ENCODE measurements around the gene NKAIN4.
A peak's percentile ranks its signal among the peaks of the same experiment; 100 is the strongest.

NKAIN4 gene

DNA sequence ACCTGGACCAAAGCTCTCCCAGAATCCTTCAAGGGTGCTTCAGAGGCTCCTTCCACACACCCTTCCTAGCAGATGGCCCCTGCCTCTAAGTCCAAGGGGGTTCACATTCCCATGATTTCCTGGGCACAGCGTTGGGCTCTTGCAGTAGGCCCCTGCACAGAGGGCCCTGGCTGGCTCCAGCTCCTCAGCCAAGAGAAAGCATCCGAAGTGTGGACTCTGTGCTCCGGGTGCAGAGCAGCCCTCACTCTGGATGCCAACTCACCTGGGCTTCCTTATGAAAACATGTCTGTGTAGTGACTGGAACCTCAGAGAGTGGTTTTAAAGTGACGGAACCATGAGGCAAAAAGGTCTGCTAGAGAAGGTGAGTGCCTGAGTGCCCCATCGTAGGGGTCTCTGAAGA, 49.9 kb downstream of the NKAIN4 start:
- TF ChIP-seq, protein P1, sequence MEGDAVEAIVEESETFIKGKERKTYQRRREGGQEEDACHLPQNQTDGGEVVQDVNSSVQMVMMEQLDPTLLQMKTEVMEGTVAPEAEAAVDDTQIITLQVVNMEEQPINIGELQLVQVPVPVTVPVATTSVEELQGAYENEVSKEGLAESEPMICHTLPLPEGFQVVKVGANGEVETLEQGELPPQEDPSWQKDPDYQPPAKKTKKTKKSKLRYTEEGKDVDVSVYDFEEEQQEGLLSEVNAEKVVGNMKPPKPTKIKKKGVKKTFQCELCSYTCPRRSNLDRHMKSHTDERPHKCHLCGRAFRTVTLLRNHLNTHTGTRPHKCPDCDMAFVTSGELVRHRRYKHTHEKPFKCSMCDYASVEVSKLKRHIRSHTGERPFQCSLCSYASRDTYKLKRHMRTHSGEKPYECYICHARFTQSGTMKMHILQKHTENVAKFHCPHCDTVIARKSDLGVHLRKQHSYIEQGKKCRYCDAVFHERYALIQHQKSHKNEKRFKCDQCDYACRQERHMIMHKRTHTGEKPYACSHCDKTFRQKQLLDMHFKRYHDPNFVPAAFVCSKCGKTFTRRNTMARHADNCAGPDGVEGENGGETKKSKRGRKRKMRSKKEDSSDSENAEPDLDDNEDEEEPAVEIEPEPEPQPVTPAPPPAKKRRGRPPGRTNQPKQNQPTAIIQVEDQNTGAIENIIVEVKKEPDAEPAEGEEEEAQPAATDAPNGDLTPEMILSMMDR (conservative IDR thresholded peaks at IDR 0.05) = no peak
- no peak overlapping the region for H3K27ac ChIP-seq

DNA sequence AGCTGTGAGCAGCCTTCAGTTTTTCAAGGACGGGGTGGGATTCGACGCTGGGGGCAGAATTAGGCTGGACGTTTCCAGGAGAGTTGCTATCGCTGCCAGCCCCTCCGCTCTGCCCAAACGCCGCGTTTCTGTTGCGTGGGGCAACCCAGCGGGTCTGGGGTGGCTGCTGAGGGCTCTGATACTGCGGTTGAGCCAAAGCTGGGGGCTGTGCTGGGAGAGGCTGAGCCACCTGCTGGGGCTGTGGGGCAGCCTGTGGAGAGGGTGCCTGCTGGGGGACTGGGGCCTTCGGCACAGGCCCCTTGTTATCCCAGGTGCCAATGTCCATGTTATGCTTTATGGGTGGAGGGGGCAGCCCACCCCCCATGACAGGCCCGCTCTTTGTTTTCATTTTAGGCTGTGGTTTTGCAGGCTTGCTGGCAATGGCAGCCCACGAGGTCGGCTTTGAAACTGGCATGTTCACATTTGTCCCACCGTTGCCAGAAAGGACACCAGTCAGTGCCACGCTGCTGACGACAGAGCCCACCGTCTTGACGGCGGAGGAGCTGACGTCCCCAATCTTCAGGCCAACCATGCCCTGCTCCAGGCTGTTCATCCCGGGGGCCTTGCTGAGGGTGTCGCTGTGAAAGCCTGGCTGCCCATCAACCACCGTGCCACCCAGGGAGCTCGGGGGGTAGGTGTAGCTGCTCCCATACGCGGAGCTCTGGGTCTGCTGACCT, 51.3 kb downstream of the NKAIN4 start:
- TF ChIP-seq, protein P1 (conservative IDR thresholded peaks at IDR 0.05) = no peak
- H3K27ac ChIP-seq = no peak overlapping the region

DNA sequence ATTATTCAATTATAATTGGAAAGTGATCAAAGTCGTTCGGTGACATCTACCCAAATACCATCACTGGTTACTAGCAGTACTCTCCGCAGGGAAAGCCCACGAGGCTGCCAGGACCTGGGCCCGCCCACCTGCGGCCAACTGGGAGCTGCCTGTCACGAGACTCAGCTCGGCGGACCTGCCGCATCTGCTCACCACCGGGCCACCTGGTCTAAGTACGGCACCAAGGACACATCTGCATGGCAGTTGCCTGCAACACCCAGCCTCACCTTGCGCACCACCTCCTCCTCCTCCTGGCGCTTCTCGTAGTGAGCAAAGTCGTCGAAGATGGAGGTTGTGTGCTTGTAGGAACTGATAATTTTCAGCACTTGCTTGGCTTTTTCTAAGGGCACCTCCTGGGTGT, 52.2 kb downstream of the NKAIN4 start:
- TF ChIP-seq, protein P1 (conservative IDR thresholded peaks at IDR 0.05) = no peak
- H3K27ac ChIP-seq = no peak overlapping the region

GRCh38 chr20:63198606-63199005, 55.7 kb downstream of the NKAIN4 start:
- TF ChIP-seq, protein P1 (conservative IDR thresholded peaks at IDR 0.05) = no peak

GRCh38 chr20:63196768-63197470, 57.3 kb downstream of the NKAIN4 start:
- H3K27ac ChIP-seq = peak overlapping the region; percentile 62
- TF ChIP-seq, protein P1 (conservative IDR thresholded peaks at IDR 0.05) = no peak

More at GRCh38 chr20:63198606-63199005, 55.7 kb downstream of the NKAIN4 start:
- H3K27ac ChIP-seq = peak overlapping the region; percentile 62

DNA sequence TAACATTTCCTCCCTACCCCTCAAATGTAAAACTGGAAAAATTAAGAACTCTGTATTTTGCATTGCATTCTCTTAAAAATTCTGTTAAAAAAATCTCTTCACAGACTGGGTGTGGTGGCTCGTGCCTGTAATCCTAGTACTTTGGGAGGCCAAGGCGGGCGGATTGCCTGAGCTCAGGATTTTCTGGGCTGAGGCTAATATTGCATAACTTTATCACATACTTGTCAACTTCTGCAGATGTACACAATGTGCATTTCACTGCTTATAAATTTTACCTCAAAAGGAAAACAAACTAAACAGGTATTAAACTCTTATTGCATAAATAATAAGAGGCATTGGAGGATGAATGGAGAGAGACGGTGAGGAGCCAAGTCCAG, 59.5 kb downstream of the NKAIN4 start:
- peak overlapping the region; percentile 68 for H3K27ac ChIP-seq
- TF ChIP-seq, protein P1 (conservative IDR thresholded peaks at IDR 0.05) = no peak

- TF ChIP-seq, protein P1 (conservative IDR thresholded peaks at IDR 0.05) = no peak
- peak overlapping the region; percentile 68 for H3K27ac ChIP-seq
These were observed 60.1 kb downstream of the NKAIN4 start for GRCh38 chr20:63194007-63194796.

Measured in VCaP (cell line).